BE2C (cell line): ENCODE data around the gene SDF4.

Experiments used
- DNase-seq: peaks from one replicate; pipeline ENCODE4 v3.0.0-alpha.2; 2020
- H3K27me3 ChIP-seq: fragments of 250-450 bp; sonication (Bioruptor Pico); 2 replicates; pipeline ENCODE4 v1.5.1; 2020; ENCODE audit warnings: mild to moderate bottlenecking
- H3K36me3 ChIP-seq: fragments of 250-450 bp; sonication (Bioruptor Pico); 2 replicates; pipeline ENCODE4 v1.5.1; 2020; ENCODE audit warnings: mild to moderate bottlenecking
- H3K4me1 ChIP-seq: fragments of 250-450 bp; sonication (Bioruptor Pico); 2 replicates; pipeline ENCODE4 v1.5.1; 2020
- H3K4me3 ChIP-seq: 2 replicates; pipeline ENCODE4 v1.5.1; 2011; ENCODE audit warnings: low read depth, low read length
- H3K9me3 ChIP-seq: fragments of 250-450 bp; sonication (Bioruptor Pico); 2 replicates; pipeline ENCODE4 v1.5.1; 2020
- TF ChIP-seq, protein P1 (sequence below): IDR thresholded peaks from 2 replicates; pipeline ENCODE4 v1.5.1; 2012; ENCODE audit warnings: mild to moderate bottlenecking, low read depth, low read length

SDF4 gene

DNA sequence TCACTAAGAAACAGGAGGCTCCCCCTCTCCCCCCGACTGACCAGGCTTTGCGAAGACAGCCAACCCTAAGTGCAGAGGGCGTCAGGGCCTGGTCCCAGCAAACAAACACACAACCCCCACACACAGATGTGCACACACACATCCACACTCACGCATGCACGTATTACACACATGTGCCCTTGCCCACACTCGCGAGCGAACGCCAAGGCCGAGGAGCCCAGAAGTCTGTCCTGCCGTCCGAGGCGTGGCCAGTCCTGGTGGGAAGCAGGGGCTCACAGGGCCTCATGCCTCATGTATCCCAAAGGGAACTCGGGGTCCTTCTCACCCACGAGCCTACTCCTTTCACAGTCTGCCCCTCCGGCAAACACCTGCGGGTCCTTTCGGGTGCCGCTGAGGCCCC, 2.0 kb downstream of the SDF4 start:
- peaks cover 6% of the 10 kb centered on the region for H3K9me3 ChIP-seq
- no peak for DNase-seq
- no peaks in the 10 kb centered on the region; the same call in 1 of the 2 replicates for H3K4me1 ChIP-seq
- H3K27me3 ChIP-seq = no peaks in the 10 kb centered on the region
- no peak overlapping the region for H3K4me3 ChIP-seq
- H3K36me3 ChIP-seq = peaks cover 47% of the 10 kb centered on the region
- TF ChIP-seq, protein P1, sequence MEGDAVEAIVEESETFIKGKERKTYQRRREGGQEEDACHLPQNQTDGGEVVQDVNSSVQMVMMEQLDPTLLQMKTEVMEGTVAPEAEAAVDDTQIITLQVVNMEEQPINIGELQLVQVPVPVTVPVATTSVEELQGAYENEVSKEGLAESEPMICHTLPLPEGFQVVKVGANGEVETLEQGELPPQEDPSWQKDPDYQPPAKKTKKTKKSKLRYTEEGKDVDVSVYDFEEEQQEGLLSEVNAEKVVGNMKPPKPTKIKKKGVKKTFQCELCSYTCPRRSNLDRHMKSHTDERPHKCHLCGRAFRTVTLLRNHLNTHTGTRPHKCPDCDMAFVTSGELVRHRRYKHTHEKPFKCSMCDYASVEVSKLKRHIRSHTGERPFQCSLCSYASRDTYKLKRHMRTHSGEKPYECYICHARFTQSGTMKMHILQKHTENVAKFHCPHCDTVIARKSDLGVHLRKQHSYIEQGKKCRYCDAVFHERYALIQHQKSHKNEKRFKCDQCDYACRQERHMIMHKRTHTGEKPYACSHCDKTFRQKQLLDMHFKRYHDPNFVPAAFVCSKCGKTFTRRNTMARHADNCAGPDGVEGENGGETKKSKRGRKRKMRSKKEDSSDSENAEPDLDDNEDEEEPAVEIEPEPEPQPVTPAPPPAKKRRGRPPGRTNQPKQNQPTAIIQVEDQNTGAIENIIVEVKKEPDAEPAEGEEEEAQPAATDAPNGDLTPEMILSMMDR = no peak

DNA sequence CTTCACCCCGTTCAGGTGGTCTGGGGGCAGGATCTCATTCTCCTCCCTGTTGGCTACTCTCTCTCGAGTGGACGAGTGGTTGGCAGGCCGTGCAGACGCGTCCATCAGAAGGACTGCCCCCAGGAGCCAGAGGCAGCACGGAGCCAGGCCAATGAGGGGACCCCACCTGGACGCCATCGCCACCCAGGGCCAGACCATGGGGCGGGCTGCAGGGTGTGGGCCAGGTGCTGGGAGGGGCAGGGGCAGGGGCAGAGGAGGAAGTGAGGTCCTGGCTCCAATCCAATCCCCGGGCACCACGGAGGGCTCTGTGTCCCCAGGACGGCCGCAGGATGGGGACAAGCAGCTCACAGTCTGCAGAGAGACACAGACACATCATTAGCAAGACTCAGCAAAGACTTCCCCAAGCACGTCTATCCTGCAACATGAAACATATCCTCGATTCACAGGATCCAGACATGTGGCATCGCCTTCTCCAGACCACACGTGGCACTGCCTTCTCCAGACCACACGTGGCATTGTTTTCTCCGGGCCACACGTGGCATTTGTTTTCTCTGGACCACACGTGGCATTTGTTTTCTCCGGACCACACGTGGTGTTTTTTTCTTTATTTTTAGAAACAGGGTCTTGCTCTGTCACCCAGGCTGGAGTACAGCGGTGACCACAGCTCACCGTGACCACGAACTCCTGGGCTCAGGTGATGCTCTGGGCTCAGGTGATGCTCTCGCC, 3.0 kb downstream of the SDF4 start:
- Histone ChIP-seq H3K36me3 (peaks cover 52% of the 10 kb centered on the region), H3K9me3 (peaks cover 6% of the 10 kb centered on the region), H3K4me3 (no peak overlapping the region), H3K4me1 (no peaks in the 10 kb centered on the region; the same call in 1 of the 2 replicates), H3K27me3 (no peaks in the 10 kb centered on the region)
- TF ChIP-seq, protein P1 = no peak
- no peak for DNase-seq

DNA sequence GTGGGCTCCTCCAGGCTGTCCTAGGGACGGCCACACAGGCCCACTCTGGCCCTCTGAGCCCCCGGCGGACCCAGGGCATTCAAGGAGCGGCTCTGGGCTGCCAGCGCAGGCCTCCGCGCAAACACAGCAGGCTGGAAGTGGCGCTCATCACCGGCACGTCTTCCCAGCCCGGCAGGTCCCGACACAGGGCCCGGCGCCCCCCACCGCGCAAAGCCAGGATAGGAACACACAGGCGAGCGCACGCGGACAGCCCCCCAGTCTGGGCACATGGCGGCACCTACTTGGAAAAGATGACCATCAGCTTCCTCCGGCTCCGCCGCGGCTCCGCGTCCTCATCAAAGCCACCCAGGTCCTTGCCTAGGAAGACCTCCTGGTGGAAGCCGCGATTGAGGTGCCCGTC, 3.6 kb downstream of the SDF4 start:
- Histone ChIP-seq H3K36me3 (peaks cover 53% of the 10 kb centered on the region), H3K27me3 (no peaks in the 10 kb centered on the region), H3K4me3 (no peak overlapping the region), H3K4me1 (no peaks in the 10 kb centered on the region; the same call in 1 of the 2 replicates), H3K9me3 (peaks cover 5% of the 10 kb centered on the region)
- no peak for DNase-seq
- TF ChIP-seq, protein P1 = no peak

DNA sequence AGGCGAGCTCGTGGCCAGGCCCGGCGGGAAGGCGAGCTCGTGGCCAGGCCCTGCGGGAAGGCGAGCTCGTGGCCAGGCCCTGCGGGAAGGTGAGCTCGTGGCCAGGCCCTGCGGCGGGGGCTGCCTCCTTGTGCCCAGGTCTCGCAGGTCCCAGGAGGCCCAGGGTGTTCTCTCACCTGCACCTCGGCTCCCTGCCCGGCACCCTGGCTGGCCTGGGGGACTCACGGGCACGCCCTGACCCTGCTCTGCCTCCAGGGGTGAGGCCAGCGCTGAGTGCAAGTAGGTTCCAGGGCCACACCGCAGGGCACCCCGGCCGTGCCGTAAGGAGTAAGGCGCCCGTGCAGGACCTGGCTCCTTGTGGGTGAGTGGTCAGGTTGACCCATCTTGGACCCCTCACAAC, 4.4 kb downstream of the SDF4 start:
- TF ChIP-seq, protein P1 = no peak
- no peak for DNase-seq
- H3K27me3 ChIP-seq = no peaks in the 10 kb centered on the region
- H3K4me1 ChIP-seq = no peaks in the 10 kb centered on the region; the same call in 1 of the 2 replicates
- H3K9me3 ChIP-seq = no peaks in the 10 kb centered on the region; the same call in 1 of the 2 replicates
- no peak overlapping the region for H3K4me3 ChIP-seq
- H3K36me3 ChIP-seq = peaks cover 56% of the 10 kb centered on the region

DNA sequence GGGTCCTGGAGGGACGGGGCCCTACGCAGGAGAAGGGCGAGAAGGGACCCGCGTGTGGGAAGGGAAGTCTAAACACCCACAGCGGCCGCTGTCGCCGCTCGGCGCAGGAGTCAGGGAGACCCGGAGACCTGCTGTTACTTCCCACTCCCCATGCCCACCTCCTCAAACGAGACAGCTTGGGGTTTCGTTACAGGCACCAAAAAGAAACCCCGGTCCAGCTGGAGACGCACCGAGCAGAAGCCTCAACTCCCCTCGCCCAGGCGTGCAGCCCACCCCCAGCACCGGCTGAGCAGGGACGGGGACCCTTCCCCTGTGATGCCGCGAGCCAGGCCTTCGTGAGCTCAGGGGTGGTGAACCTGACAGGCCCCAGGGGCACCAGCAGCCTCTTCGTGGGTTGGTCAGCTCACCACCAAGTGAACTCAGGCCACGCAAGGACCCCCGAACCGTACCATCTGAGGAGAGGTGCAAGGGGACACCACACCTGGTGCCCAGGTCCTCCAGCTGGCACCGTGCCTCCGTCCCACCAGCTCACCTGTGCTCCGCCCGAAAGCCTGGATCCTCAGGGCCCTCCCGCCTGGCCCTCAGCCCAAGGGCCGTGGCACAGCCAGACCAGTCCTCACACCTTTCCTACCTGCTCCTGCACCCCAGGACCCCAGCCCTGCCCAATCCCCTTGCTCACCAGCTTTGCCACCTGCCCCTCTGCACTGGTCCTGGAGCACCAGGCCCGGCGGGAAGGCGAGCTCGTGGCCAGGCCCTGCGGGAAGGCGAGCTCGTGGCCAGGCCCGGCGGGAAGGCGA, 5.0 kb downstream of the SDF4 start:
- H3K4me3 ChIP-seq = no peak overlapping the region
- no peak for DNase-seq
- H3K9me3 ChIP-seq = no peaks in the 10 kb centered on the region
- no peaks in the 10 kb centered on the region for H3K27me3 ChIP-seq
- H3K4me1 ChIP-seq = no peaks in the 10 kb centered on the region; the same call in 1 of the 2 replicates
- peaks cover 60% of the 10 kb centered on the region for H3K36me3 ChIP-seq
- TF ChIP-seq, protein P1 = no peak

DNA sequence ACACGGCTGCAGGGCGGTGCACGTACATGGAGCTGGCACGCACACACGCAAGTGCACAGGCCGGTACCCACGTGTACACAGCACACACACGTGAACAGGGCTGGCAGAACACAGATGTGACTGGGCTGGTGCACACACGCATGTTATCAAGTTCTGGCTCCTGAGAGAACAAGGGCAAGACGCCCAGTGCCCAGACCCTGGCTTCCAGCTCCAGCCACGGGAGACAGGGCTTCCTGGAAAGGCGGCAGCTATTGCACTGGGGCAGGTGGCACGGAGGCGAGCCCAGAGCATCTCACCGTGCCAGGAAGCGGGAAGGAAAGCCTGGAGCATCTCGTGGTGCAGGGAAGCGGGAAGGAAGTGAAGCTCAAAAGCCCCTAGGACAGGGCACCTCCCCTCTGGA, 5.9 kb downstream of the SDF4 start:
- Histone ChIP-seq H3K4me1 (no peaks in the 10 kb centered on the region; the same call in 1 of the 2 replicates), H3K27me3 (no peaks in the 10 kb centered on the region), H3K9me3 (no peaks in the 10 kb centered on the region), H3K4me3 (no peak overlapping the region), H3K36me3 (peaks cover 67% of the 10 kb centered on the region)
- no peak for DNase-seq
- TF ChIP-seq, protein P1 = no peak
